Fibroblast of villous mesenchyme (primary cell): Measurements from ENCODE around the gene CREB1. TPM values are rescaled to one million over a fixed set of nuclear protein-coding genes. Genes with fewer than 3 reads are reported as not detected.
A peak's percentile ranks its signal among the peaks of the same experiment; 100 is the strongest.

Experiments used
- DNase-seq: peaks from one replicate; pipeline ENCODE4 v3.0.0-alpha.2; 2010; ENCODE audit warnings: low read depth
- H3K4me3 ChIP-seq: 2 replicates; pipeline ENCODE4 v1.5.1; 2011; ENCODE audit warnings: low read depth, mild to moderate bottlenecking, low read length
- total RNA-seq: library from RNA; depleted of rRNA; stranded (reverse); fragments of >200 nt; gene quantifications from 2 replicates; pipeline ENCODE4 v1.2.3, GENCODE V29; 2012
- TF ChIP-seq, protein P1 (sequence below): IDR thresholded peaks from 2 replicates; pipeline ENCODE4 v1.5.1; 2012; ENCODE audit warnings: low read depth, mild to moderate bottlenecking, low read length; ENCODE audit not compliant: insufficient read depth

Gene CREB1
- total RNA-seq, result 22.5 and 32.4 TPM in 2 replicates

DNA sequence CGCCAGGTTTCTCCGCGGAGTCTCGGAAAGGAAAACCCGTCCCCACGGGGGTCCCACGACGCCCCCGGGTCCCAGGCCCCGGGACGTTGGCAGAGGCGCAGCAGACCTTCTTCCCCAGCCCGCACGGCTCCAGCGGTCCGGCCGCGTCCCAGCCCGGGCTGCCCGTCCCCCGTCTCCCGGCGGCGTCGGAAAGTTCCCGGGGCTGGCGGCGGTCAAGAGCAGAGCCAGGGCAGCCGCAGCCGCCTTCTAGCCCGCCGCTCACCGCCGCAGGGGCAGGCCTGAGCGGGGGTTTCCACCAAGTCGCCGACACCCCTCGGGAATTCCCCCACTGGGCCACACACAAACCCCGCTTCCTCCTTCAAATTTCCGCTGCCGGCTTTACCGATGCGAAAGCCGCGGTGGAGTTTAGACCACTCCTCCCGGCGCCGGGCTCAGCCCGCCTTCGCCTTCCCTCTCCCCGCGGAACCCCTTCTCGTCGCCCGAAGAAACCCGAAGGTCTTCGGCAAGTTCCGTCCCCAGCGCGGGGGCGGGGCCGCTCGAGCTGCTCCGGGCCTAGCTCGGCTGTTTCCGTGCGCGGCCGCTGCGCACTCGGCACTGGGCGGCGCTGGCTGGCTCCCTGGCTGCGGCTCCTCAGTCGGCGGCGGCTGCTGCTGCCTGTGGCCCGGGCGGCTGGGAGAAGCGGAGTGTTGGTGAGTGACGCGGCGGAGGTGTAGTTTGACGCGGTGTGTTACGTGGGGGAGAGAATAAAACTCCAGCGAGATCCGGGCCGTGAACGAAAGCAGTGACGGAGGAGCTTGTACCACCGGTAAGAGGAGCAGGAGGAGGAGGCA, at the start of gene CREB1:
Gene CREB1 (plus strand): TSS at position 633 of the 830 bp plus-strand sequence. CDS start 25,674 bp downstream, outside the sequence.
- DNase-seq, result peak; percentile 99
- TF ChIP-seq, protein P1, sequence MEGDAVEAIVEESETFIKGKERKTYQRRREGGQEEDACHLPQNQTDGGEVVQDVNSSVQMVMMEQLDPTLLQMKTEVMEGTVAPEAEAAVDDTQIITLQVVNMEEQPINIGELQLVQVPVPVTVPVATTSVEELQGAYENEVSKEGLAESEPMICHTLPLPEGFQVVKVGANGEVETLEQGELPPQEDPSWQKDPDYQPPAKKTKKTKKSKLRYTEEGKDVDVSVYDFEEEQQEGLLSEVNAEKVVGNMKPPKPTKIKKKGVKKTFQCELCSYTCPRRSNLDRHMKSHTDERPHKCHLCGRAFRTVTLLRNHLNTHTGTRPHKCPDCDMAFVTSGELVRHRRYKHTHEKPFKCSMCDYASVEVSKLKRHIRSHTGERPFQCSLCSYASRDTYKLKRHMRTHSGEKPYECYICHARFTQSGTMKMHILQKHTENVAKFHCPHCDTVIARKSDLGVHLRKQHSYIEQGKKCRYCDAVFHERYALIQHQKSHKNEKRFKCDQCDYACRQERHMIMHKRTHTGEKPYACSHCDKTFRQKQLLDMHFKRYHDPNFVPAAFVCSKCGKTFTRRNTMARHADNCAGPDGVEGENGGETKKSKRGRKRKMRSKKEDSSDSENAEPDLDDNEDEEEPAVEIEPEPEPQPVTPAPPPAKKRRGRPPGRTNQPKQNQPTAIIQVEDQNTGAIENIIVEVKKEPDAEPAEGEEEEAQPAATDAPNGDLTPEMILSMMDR, result peak; percentile 7
- peak within 1 kb of the TSS; percentile 82 for H3K4me3 ChIP-seq

DNA sequence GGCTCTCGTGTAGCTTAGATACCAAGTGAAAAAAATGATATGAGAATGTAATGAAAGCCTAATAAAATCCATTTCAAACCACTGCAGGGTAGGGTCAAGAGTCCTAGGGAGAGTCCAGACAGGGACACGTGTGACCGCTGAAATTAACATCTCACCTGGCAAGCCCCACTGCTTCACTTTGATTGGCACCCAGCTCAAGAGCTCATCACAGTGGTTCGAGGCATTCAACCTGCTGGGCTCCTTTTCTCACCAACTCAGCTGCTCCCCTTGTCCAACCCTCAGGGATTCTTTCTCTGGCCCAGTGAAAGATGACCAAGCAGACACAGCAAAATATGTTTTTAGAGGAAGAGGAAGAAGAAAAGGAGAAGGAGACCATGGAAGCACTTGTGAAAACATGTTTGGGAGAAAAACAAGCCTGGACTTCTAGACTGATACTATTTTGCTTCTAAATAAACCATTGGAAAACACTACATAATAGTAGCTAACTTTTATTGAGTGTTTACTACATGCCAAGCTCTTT, 49.2 kb upstream of the CREB1 start:
- TF ChIP-seq, protein P1, result no peak
- H3K4me3 ChIP-seq, result no peak overlapping the region
- no peak for DNase-seq

DNA sequence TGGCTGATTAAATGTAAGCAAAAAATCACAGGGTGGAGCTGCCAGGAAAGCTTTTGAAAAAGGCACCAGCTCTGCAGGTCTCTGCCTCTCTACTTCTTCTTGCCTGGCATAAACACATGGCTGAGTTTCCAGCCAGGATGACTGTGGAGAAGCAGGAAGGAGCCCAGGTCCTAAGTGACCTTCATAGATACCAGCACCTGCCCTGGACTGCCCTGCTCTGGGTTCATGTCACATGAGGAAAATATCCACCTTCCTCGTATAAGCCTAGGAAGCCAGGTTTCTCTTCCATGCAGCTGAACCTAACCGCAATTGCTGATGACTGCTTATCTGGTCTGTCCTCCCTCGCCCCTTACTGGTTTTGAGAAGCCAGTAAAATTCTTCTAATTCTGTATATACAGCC, 47.8 kb upstream of the CREB1 start:
- H3K4me3 ChIP-seq, result no peak overlapping the region
- DNase-seq, result peak; percentile 32
- TF ChIP-seq, protein P1, result no peak

DNA sequence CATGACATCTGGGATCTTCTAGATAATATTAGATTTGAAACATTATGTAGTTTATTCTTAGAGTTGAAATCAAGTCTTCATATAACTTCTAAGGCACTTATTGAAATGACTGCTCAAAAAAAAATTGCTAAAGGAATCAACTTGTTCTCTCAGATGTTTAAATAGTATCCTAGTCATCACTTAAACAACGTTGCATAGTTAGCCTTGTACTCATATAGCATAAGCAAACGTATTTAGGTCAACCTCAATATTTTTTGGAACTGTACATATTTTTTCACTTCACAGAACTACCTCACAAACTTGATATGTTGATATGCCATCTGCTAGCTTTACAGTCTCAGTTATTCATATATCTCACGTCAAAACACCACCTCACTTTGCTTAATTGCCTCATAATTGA, 47.1 kb upstream of the CREB1 start:
- peak; percentile 30 for DNase-seq
- H3K4me3 ChIP-seq, result no peak overlapping the region
- TF ChIP-seq, protein P1, result no peak

DNA sequence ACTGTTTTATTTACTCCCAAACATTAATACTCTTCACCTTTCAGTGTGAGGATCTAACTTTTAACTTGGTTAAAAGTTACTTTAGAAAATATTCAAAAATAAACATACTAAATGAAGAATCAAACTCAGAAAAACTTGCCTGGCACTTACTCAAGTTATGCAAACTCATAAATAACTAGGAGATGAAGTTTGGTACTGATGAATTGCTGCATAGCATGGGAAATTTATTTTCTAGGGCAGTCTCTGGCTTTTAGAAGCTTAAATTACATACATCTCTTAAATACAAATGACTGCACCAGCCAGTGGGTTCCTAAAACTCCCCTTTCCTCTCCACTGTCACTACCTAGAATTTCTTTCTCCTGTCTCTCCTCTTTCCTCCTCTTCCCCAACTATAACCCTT, 46.7 kb upstream of the CREB1 start:
- DNase-seq, result no peak

DNA sequence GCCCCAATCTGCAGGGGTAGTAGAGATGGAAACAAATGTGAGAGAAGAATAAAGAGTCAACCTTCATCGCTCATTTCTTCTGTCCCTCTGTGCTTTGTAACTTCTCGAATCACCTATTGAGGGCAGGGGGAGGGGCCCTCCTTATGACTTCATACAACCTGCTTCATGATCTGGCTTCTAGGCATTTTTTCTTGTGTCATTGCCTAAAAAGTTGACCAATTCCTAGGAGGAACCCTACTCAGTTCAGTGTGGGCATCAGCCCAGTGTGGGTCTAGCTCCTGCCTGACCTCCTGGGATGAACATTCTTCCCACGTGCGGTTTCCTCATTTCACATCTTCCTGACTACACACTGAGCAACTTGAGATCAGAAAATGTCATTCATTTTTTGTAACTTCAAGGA, 46.3 kb upstream of the CREB1 start:
- TF ChIP-seq, protein P1, result no peak
- H3K4me3 ChIP-seq, result no peak overlapping the region
- DNase-seq, result no peak

More for the DNA sequence above, 46.7 kb upstream of the CREB1 start:
- TF ChIP-seq, protein P1, result no peak
- H3K4me3 ChIP-seq, result no peak overlapping the region
